Amniotic stem cell (primary cell): ENCODE results near the gene C12orf57.

Experiments
- DNase-seq: peaks from one replicate; lab custom pipeline; 2025; lab: John Stamatoyannopoulos, UW

Gene C12orf57

DNA sequence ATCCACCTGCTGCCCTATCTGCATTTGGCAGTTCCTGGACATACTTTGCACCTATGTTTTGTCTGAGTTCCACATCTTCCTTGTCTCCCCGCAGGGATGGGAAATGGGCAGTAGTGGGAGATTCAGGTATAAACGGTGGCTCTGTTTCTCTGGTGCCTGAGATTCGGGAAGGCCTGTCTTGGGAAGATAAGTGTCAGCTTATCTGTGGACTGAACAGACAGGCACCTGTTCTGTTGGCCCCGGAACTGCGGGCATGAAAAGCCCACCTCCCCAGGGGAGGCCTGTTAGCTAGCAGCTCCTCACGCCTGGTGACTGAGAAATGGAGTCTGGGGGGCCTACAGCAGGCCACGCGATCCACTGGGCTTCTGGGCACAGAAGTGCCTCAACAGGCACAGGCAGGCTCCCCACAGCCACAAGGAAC is 20.8 kb downstream of the C12orf57 start:
- no peak for DNase-seq

DNA sequence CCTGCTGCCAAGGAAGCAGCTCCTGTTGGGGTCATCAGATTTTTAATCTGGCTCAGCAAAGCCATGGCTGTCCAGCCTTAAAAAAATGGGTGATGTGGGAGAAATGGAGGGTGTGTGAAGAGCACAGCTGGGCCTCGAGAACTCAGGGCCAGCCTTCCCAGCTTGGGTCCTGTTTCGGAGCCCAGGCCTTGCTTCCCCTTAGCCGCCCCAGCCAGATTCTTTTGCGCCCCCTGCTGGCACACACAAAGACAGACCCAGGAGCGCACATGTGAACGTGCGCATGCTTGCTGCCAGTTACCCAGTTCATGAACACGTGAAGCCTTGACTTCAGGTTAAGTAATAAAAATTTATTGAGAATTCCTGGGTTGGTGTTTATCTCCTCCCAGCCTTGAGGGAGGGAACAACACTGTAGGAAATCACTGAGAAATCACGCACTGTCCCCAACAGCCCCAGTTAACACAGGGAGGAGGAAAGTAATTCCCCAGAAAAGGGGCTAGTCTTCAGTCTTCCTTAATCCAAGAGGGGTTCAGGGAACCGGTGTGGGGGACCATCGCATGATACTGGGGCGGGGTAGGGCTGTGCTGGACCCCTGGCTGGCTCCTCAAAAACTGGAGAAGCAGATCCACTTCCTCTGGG is 21.3 kb downstream of the C12orf57 start:
- DNase-seq = peak; percentile 70

GRCh38 chr12:6965714-6966113 is 21.9 kb downstream of the C12orf57 start:
- DNase-seq = no peak

GRCh38 chr12:6966351-6966750 is 22.5 kb downstream of the C12orf57 start:
- DNase-seq = no peak

DNA sequence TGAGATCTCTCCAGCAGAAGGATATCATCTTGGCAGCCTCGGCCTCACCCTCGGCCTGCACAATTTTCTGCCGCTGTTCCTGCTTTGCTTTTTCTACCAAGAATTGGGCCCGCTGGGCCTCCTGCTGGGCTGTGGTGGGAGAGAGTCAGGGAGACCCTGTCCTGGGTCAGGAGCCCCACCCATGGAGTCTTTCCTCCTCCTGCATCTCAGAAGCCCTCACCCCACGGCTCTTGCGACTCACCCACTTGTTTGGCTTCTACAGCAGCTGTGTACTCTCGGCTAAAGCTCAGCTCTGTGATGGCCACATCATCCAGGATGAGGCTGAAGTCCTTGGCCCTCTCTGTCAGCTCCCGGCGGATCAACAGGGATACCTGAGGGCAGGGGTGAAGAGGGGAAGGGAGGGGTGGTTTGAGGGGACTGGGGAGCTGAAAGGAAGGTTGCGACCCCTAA is 23.9 kb downstream of the C12orf57 start:
- no peak for DNase-seq

DNA sequence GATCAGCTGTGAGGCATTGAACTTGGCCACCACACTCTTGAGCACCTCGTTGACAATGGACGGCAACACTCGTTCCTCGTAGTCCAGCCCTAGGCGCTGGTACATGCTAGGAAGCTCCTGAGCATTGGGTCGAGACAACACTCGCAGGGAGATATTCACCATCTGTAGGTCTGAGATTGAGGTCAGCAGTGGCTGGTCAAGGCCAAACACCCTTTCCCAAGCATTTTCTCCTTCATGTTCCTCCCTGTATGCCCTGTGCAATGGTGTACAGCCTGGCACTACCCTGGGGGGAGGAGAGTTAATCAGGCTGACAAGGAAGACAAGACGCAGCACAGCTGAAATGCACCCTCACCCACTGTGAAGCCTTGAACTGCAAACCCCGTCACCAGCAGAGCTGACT is 24.6 kb downstream of the C12orf57 start:
- DNase-seq = no peak

- no peak for DNase-seq
These were observed 26.3 kb downstream of the C12orf57 start for GRCh38 chr12:6970096-6970527.

DNA sequence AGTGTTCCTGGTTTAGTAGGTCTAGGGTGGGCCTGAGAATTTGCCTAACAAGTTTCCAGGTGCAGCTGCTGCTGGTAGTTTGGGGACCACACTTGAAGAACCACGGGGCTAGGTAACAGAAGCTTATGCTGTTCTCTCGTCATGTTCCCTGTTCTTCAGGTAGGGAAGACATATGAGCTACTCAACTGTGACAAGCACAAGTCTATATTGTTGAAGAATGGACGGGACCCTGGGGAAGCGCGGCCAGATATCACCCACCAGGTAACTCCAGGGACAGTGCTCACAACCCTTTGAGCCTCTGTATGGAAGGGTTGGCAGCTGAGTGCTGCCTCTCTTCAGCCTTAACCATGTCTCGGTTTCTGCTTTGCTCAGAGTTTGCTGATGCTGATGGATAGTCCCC is 30.4 kb downstream of the C12orf57 start:
- no peak for DNase-seq

DNA sequence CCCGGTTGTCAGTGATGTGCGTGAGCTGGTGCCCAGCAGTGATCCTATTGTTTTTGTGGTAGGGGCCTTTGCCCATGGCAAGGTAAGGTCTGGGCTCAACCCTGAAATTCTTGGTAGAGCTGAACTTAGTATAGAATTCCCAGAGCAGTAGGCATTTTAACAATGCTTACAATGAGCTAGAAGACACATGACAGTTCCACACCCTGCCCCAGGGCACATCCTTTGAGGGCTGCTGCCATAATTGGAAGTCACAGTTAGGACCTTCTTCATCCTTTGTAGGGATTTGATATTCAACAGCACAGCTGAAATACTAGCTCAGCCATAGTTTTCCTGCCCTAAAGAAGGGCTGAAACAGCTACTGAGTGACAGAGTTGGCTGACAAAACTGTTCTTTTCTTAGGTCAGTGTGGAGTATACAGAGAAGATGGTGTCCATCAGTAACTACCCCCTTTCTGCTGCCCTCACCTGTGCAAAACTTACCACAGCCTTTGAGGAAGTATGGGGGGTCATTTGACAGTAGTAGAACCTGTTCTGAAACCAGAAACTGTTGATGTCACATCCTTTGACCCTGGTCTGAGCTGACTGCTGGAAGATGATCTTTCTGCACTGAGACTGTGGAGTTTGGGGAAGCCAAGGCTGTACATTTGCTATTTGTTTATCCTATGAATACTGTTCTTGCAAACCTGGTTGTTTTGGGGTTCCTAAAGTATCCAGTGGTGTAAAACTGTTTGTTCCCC is 31.6 kb downstream of the C12orf57 start:
- DNase-seq = no peak

GRCh38 chr12:6977653-6978052 is 33.8 kb downstream of the C12orf57 start:
- DNase-seq = no peak

DNA sequence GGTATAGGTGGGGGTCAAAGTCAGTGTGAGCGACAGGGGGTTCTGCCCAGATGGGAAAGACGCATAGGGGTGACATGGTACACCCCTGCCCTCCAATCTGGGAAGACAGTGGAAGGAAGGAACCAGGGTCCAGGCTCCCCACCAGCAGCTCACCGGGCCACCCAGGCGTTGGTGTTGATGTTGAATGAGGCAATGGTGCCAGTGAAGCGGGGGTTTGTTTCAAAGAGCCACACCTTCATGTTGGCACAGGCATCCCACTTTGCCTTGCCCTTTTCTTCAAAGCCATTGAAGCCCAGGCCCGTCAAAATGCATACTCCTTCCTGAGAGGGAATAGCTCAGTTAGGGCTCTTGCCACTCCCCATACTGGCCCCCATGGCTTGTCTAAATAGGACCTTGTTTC is 34.4 kb downstream of the C12orf57 start:
- DNase-seq = no peak

- DNase-seq = no peak
These were observed 34.8 kb downstream of the C12orf57 start for GRCh38 chr12:6978611-6979011.

DNA sequence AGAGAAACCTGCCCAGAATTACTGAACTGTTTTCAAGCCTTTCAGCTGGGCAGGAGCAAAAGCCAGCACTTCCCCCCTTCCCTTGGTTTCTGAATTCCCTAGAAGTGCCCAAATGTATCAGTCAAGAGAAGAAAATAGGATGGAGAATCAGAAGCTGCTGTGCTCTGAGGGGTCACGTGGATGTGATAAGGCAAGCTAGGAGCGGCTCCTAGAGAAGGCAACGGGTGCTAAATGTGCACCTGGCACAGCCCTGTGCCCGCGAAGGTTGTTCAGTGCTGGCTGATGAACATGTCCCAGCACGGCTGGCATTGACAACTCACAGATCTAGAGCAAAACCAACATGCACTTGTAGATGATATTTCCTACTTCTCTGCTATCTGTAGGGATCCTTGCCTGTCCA is 35.2 kb downstream of the C12orf57 start:
- no peak for DNase-seq

DNA sequence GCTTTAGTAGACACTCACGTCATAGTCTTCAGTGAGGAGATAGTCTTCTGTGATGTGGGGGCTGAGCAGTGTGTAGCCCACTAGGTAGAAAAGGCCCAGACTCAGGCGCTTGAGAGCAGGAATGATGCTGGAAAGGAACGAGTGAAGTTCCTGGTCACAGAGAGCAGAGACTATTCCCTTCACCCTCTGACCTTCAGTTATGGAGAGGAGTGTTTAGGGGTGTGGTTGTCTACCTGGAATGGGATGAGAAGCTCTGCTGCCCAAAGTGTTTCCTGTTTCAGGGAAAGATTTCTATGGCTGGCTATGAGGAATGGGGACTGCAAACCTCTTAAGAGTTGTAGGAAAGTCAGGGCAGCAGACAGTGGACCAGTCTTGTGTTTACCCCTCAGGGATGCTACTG is 35.6 kb downstream of the C12orf57 start:
- no peak for DNase-seq

DNA sequence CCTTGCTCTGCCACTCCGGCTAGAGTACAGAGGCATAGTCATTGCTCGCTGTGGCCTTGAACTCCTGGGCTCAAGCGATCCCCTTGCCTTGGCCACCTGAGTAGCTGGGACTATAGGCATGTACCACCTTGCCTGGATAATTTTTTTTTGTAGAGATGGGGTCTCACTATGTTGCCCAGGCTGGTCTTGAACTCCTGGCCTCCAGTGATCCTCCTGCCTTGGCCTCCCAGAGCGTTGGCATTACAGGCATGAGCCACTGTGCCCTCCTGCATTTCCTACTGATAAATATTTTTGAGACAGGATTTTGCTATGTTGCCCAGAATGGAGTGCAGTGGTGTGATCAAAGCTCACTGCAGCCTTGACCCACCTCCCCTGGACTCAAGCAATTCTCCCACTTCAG is 36.3 kb downstream of the C12orf57 start:
- DNase-seq = no peak

DNA sequence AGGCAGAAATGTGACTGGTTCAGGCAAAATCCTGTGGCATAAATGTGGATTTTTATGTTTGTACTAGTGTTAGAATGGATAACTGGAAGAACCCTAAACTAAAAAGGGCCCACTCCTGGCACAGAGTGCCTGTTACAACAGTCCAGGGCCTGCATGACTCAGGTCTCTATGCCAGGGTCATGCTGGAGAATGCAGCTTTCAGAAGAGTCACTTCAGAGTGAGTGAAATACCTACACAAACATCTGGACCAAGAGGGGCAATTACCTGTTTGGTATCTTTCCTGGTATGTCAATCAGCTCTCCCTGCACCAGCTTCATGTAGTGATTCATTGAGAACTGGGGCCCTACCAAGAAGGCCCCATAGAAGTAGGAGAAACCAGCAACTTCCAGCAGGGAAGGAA is 36.9 kb downstream of the C12orf57 start:
- no peak for DNase-seq

DNA sequence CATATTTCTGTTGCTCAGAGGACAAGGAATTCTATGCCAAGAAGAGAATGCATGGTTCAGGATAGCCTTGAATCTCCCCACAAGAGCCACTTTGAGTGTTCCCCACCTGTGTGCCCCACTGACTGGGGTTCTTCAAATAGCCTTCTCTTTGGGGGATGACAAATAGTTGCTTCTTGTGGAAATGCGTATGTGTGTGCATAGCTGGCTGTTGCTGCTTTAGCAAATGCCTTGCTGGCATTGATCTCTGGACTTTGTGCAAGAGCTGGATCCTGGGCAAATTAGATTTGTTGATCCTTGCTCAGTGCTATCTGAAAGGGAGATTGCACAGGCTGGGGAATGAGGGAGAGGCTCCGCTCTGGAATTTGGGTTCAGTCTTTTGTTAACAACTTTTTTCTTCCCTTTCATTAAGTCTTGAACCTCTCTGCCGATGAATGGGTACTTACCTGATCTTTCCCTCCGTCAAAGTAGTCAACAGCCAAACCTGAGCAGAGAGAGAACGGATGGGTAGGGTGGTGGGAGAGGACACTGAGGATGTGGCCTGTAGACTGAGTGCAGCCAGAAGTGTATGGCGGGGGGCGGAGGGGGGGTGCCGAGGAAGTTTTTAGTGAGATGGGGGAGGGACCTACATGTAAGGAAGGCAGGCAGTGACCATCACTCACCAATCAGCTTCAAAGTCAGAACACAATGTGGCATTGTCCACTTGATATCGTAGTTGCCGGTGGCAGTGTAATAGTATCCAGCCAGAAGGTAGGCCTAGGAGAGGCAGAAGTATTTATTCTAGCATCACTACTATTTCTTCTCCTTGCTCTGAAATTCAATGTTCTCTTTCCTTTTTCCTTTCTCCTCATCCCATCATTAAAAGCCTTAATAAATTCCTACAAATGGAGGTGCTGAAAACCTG is 37.6 kb downstream of the C12orf57 start:
- DNase-seq = no peak

- no peak for DNase-seq
These were observed 38.7 kb downstream of the C12orf57 start for GRCh38 chr12:6982532-6982931.

DNA sequence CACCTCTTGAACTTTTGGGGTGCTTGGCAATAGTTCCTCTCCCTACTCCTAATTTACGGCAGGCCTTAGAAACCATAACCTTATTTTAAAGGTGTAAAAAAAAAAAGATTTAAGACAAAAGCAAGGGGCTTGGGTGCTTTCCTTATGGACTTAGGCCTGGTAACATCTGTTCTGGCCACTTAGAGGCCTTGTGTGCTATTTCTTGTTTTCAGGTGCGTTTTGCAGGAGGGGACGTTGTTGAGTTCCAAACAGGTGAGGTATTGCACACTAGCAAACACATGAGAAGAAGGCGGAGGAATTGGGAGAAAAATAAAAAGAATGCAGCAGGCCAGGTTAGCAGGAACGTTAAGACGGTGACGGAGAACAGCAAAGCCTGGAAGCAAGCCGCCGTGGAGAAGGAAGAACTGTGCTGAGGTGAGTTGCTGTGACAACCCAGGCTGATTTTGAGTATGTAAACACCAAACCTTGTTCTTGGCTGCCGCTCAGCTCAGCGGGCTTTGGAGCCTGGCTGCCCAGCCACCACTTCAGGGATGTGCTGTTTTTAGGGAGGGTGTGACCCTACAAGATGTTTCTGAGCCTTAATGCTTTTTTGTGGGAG is 44.2 kb downstream of the C12orf57 start:
- no peak for DNase-seq
